Vagina (tissue), 2 donors: ENCODE measurements around the gene HHATL.

Source experiments
- POLR2AphosphoS5 ChIP-seq, 2 donors: sonication (generic); formaldehyde crosslinking; IDR thresholded peaks; one replicate each; pipeline ENCODE4 v1.9.0; 2017; ENCODE audit warnings: antibody characterized with exemption in 2 of 2, mild to moderate bottlenecking in 2 of 2, low read depth in 1 of 2; ENCODE audit not compliant: insufficient read depth in 1 of 2
- TF ChIP-seq, protein P1 (sequence below), 3 experiments: fragments of 450-650 bp in 2 of 3; fragments of 200-600 bp in 1 of 3; sonication (generic) in 1 of 3; IDR thresholded peaks; one replicate each; pipeline ENCODE4 v1.5.1; 2017 to 2019; ENCODE audit warnings: antibody characterized with exemption in 3 of 3, mild to moderate bottlenecking in 2 of 3, moderate library complexity in 2 of 3

DNA sequence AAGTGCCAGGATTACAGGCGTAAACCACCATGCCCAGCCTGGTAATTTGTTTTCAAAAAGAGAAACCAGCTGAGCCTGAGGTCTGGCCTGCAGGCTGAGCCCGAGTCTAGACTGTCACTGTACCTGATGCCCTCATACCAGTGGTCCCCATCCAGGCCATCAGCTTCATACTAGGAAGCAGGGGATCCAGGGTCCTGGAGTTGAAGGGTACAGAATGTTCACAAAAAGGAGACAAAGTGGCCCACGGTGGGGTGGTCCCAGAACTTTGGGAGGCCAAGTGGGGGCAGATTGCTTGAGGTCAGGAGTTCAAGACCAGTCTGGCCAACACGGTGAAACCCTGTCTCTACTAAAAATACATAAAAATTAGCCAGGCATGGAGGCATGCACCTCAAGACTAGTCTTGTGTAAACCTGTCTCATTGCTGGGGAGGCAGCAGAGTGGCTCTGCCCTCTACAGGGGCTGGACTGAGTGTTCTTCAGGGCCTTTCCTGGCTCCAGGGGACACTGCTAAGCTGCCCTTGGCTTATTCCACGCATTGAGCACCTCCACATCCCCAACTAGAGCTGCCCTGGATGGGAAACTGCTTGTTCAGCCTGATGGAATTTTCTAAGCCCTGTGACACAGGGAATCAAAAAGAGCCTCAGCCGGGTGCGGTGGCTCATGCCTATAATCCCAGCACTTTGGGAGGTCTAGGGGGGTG is 7.9 kb upstream of the HHATL start:
- TF ChIP-seq, protein P1, sequence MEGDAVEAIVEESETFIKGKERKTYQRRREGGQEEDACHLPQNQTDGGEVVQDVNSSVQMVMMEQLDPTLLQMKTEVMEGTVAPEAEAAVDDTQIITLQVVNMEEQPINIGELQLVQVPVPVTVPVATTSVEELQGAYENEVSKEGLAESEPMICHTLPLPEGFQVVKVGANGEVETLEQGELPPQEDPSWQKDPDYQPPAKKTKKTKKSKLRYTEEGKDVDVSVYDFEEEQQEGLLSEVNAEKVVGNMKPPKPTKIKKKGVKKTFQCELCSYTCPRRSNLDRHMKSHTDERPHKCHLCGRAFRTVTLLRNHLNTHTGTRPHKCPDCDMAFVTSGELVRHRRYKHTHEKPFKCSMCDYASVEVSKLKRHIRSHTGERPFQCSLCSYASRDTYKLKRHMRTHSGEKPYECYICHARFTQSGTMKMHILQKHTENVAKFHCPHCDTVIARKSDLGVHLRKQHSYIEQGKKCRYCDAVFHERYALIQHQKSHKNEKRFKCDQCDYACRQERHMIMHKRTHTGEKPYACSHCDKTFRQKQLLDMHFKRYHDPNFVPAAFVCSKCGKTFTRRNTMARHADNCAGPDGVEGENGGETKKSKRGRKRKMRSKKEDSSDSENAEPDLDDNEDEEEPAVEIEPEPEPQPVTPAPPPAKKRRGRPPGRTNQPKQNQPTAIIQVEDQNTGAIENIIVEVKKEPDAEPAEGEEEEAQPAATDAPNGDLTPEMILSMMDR (IDR thresholded peaks at IDR 0.05): no peak
- no peak for TF ChIP-seq POLR2AphosphoS5 (IDR thresholded peaks at IDR 0.05; ENCODE audit: insufficient read depth in 1 of 2, low read depth in 1 of 2)
